Esophagus squamous epithelium (tissue), 4 donors: ENCODE measurements around the gene SH3D21.

Experiments
- CTCF ChIP-seq, 6 experiments: fragments of 450-650 bp in 4 of 6; fragments of 200-600 bp in 2 of 6; sonication (generic) in 2 of 6; IDR thresholded peaks; one replicate each; pipeline ENCODE4 v1.5.1; 2016 to 2019; ENCODE audit warnings: antibody characterized with exemption in 6 of 6, mild to moderate bottlenecking in 4 of 6, moderate library complexity in 4 of 6
- POLR2A ChIP-seq, 4 donors: fragments of 450-650 bp; IDR thresholded peaks; one replicate each; pipeline ENCODE4 v1.6.1; 2017; ENCODE audit warnings: antibody characterized with exemption in 4 of 4, mild to moderate bottlenecking in 4 of 4, moderate library complexity in 3 of 4

- no peak for TF ChIP-seq CTCF (IDR thresholded peaks at IDR 0.05)
- TF ChIP-seq POLR2A (IDR thresholded peaks at IDR 0.05) = no peak
Observed at GRCh38 chr1:36269408-36269838, 36.7 kb upstream of the SH3D21 start.
